DOHH2 (cell line): ENCODE measurements around the gene SCAF1.

ENCODE experiments used
- EZH2phosphoT487 ChIP-seq: fragments of 200-600 bp; sonication (generic); IDR thresholded peaks from 2 replicates; pipeline ENCODE4 v1.6.1; 2017; ENCODE audit warnings: borderline replicate concordance, mild to moderate bottlenecking, antibody characterized with exemption, low read length, moderate library complexity, mixed read lengths
- TF ChIP-seq, protein P1 (sequence below): fragments of 200-600 bp; sonication (generic); IDR thresholded peaks from one replicate; pipeline ENCODE4 v1.5.1; 2014; ENCODE audit warnings: antibody characterized with exemption, mild to moderate bottlenecking, low read depth, low read length; ENCODE audit not compliant: poor library complexity, severe bottlenecking

DNA sequence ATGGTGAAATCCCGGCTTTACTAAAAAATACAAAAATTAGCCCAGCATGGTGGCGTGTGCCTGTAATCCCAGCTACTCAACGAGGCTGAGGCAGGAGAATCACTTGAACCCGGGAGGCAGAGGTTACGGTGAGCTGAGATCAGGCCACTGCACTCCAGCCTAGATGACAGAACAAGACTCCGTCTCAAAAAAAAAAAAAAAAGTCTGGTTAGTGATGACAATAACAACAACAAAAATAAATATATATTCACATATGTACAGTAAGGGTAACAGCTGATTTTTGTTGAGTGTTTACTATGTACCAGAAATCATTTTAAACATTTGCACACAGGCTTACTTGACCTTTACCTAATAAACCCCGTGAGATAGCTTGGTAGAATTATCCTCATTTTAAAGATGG, 25.1 kb upstream of the SCAF1 start:
- TF ChIP-seq, protein P1, sequence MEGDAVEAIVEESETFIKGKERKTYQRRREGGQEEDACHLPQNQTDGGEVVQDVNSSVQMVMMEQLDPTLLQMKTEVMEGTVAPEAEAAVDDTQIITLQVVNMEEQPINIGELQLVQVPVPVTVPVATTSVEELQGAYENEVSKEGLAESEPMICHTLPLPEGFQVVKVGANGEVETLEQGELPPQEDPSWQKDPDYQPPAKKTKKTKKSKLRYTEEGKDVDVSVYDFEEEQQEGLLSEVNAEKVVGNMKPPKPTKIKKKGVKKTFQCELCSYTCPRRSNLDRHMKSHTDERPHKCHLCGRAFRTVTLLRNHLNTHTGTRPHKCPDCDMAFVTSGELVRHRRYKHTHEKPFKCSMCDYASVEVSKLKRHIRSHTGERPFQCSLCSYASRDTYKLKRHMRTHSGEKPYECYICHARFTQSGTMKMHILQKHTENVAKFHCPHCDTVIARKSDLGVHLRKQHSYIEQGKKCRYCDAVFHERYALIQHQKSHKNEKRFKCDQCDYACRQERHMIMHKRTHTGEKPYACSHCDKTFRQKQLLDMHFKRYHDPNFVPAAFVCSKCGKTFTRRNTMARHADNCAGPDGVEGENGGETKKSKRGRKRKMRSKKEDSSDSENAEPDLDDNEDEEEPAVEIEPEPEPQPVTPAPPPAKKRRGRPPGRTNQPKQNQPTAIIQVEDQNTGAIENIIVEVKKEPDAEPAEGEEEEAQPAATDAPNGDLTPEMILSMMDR, result no peak
- no peak for TF ChIP-seq EZH2phosphoT487
